Renal cortical epithelial cell (primary cell): ENCODE measurements around the gene GGTLC2. TPM values are rescaled to one million over a fixed set of nuclear protein-coding genes. Genes with fewer than 3 reads are reported as not detected.
"Not testable (repeated sequence)": the region's sequence is repeated elsewhere in the genome, so short reads cannot be mapped to it uniquely, and the experiment has no call there.

ENCODE experiments used
- DNase-seq: peaks from one replicate; pipeline ENCODE4 v3.0.0-alpha.2; 2011; ENCODE audit warnings: low read depth
- total RNA-seq: library from RNA; depleted of rRNA; stranded (reverse); fragments of >200 nt; gene quantifications from 2 replicates; pipeline ENCODE4 v1.2.3, GENCODE V29; 2014

Gene GGTLC2
- not detected in 2 replicates for total RNA-seq

DNA sequence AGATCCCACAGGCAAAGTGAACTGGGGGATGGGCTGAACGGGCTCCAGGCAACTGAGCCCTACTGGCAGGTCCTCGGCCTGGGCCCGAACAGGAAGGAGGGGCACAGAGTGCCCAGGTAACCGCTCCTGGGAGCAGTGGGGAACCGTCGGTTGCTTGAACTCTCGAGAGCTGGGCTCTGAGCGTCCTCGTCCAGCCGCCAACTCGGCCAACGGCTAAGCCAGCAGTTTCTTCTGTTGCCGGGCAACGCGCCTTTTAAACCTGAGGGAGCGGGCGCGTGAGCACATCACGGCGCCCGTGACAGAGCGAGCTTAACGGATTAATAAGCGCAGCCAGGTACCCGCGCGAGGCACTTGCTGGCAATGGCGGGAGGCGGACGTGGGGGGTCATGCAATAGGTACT, at the start of gene GGTLC2:
Gene GGTLC2, plus strand, starts transcription at position 301 of the 400 bp plus-strand sequence. CDS start 1,732 bp downstream, outside the sequence.
- not testable (repeated sequence) for DNase-seq

DNA sequence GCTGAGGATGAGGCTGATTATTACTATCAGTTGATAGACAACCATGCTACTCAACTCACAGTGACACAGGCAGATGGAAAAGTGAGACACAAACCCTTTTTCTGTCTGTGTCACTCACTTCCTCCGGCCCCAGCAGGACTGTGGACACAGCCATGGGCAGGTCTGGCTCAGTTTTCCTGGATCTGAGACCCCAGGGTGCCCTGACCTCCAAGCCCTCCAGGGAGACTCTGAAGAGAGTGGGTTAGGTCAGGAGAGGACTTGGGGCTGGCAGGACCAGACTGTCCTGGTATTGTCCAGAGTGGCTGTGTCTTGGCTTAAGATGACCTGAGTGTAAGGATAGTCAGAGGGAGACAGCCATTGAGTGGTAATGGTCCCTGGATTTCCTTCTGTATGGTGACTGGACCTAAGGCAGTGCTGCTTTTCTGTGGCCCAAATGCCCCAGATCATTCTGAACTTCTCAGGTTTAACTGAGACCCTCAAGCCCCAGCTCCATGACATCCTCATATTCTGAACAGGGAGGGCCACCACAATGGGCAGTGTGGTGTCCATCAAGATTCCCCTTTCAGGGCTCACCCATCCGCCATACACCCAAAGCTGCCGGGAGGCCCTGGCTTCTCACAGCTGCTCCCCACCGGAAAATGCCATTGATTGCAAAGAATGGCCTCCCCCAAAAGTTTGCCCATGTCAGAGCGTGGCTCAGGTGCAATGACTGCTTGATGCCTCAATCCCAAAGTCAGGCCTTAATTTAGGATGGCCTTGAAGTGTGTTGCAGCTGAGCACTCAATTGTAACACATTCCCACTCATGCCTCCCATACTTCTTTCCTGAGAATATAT, 49.2 kb upstream of the GGTLC2 start:
- DNase-seq = no peak

DNA sequence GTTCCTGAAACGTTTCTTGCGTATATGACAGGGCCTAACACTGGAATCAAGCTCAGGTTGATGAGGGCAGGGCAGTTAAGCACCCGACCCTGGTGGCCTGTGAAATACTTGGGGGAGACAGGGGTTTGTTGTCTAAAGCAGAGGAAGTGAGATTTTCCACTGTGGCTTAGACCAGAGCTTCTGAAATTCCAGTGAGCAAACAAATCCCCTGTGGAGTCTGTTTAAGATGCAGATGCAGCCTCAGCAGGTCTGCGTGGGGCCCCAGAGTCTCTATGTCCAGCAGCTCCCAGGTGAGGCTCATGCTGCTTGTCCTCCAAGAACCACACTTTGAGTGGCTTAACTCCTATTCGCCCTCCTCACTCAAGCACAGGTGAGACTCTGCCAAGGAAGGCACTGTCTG, 46.3 kb upstream of the GGTLC2 start:
- DNase-seq = no peak

DNA sequence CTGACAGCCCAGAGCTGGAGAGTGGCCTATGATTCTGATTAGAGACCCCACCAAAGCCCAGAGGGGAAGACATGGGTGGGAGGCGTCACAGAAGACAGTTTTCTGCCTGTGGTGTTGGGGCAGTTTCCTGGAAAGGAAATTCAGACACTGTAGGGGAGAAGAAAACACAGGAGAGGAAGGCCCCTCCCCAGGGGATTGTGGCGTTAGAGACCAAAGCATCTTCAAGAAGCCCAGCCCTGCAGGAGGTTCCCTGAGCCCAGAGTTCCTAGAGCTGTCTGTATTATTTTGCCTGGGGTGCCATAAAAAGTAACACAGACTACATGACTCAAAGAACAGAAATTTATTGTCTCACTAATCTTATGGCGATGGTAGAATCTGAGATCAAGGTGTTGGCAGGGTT, 45.2 kb upstream of the GGTLC2 start:
- no peak for DNase-seq

DNA sequence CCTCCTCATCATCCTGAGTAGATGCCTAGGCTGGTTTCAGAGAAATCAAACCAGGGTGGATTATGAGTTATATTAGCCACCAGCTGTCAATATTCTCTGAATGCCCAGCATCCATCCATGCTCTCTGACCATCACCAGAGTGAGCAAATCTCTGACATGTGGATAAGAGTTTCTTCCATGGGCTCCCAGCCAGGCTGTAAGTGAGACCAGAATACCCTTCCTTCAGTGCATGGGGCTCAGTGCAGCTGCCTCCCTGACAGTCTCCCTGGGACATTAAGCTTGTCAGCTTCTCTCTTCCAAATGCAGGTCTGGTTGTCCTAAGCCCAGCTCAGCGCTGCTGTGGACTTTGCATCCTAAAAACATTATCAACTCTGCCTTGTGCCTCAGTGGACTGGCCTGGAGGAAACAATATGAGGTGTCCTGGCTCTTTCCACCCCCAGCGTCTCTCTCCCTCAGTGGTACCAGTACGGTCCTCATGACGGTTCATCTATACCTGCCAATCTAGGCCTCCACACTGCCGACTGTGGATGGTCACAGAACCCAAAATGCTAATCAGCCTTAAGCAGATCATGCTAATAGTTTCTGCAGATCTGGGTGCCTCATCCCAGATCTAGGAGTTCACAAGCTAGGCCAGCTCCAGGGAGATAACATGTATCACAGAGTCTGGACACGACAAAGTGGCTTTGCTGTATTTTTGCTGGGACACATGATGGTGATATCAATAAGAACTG, 43.7 kb upstream of the GGTLC2 start:
- no peak for DNase-seq

DNA sequence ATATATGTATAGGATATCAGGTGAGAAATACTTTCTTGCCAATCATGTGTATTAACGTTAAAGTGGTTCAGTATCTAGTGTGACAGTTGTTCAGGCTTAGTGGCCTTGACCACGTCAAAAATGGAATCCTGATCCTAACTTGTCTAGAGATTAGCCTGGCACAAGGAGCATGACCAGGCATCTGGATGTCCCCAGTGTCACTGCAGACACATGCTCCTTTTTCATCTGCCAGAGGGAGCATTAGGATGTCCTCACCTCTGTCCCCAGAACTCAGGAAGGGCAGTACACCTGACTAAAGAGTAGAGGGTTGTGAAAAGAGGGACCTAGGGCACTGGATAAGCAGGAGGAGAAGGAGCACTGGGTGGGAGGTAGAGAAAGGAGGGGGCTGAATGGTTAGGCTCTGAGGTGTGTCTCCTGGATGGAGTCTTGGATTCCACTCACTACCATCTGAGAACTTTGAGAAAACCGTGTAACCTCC, 40.9 kb upstream of the GGTLC2 start:
- no peak for DNase-seq

DNA sequence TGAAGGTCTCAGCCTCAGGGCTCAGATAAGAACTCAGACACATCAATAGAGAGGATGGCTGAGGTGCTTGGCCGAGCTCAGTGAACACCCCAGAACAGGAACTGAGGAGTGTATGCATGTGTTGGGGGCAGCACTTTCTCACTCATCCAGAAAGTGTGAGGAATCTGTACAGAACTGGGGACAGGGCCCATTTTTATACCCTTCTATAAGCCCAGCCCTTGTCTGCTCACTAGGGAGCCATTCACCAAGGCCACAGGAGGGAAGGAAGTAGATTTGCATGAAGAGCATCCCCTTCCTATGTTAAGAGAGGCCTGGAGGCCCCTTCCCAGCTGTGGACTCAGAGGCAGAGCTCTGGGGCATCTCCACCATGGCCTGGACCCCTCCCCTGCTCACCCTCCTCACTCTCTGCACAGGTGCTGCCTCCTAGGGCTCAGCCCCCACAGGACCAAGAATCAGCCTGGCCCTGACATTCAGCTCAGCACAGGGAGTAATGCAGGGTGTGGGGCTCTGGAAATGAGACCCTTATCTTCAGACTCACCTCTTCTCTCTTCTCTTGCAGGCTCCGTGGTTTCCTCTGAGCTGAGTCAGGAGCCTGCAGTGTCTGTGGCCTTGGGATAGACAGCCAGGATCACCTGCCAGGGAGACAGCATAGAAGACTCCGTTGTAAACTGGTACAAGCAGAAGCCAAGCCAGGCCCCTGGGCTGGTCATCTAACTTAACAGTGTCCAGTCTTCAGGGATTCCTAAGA, 39.9 kb upstream of the GGTLC2 start:
- DNase-seq = no peak

DNA sequence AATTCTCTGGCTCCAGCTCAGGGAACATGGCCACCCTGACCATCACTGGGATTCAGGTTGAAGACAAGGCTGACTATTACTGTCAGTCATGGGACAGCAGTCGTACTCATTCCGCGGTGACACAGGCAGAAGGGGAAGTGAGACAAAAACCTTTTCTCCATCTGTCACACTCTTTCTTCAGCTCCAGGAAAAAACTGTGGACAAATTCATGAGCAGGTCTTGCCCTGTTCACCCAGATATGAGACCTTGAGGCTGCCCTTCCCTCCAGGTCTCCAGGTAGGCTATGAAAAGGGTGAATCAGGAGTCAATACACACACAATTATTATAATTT, 39.4 kb upstream of the GGTLC2 start:
- DNase-seq = no peak

DNA sequence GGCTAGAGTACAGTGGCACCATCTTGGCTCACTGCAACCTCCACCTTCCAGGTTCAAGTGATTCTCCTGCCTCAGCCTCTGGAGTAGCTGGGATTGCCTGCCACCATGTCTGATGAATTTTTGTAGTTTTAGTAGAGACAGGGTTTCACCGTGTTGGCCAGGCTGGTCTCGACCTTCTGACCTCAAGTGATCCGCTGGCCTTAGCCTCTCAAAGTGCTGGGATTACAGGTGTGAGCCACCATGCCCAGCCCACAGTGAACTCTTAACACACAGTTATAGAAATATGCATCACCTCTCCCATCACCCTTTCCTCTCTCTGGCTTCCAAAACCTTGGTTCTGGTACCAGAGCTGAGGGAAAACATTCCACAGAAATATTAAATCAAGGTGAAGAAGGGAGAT, 36.4 kb upstream of the GGTLC2 start:
- not testable (repeated sequence) for DNase-seq

DNA sequence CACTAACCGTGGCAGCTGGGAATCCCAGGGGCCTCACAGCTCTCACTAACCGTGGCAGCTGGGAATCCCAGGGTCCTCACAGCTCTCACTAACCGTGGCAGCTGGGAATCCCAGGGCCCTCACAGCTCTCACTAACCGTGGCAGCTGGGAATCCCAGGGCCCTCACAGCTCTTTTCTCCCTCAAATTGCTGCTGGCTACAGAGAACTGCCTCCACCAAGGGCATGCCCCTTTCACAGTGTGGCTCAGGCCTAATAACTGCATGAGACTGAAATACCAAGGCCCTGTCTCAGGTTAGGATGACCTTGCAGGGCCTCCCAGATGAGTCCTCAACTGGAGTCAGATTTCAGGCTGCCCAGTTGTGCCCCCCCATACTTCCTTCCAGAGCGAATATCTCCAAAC, 35.1 kb upstream of the GGTLC2 start:
- DNase-seq = peak; percentile 7

DNA sequence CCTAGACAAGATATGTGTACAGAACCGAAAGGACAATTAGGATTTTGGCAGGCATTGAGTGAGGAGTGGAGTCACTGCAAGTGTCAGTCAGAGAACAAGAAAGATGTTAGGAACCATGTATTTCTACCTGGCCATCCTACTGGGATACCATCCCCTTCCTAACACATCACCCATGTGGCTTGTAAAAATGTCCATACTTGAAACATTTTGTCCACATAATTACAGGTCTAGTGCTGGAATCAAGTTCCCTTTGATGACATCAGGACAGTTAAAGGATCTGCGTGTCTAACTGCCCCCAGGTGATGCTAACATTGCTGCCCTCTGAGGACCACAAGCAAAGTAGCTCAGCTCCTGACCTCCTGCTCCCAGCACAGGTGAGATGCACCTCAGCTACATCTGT, 31.9 kb upstream of the GGTLC2 start:
- DNase-seq = no peak

DNA sequence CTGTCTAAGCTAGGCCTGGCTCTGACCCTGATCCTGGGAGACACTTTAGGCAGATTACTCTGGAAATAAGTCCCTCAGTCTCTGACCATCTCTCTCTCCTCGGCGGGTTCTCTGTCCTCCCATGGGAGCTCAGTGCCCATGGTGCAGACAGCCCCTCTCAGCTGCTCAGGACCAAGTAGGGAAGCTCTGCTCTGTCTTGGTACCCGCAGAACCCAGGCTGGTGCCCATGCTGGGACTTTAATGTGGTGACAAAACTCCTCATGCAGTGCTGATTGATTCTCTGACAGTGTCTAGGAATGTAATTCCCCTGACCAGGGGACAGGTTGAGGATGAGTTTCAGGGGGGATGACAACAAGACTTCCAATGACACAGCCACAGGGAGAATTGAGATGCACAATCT, 30.3 kb upstream of the GGTLC2 start:
- no peak for DNase-seq

DNA sequence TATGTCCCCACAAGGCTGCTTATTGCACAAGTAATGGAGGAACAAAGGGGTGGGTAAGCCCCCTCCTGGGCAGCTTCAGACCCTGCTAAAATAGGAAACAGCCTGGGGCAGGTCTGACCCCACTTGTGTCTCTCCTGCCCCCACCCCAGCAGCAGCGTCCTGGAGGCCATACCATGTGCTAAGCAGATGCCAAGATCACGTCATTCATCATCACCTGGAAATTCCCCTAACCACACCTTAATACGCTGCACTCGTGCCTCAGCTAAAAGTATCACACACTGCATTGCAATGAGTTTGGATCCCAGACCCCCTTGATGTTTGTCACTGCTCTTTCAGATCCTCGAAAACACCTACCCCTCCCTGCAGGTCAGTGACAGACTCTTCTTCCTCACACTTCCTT, 27.8 kb upstream of the GGTLC2 start:
- peak; percentile 81 for DNase-seq

DNA sequence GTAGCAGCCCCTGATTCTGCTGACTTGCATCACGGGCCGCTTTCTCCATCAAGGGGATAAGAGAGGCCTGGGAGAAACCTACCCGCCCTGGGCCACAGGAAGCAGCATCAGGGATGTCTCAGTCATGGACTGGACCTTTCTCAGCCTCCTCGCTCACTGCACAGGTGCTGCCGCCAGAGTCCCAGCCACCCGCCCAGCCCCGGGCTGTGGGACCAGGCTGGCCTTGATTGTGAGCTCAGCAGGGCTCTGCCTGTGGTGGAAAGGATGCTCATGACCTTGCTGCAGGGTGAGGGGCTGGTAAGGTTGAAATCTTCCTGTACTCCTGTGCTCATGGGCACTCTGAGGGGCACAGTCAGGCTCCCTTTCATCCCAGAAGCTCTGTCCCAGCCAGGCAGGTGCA, 26.0 kb upstream of the GGTLC2 start:
- DNase-seq = no peak

DNA sequence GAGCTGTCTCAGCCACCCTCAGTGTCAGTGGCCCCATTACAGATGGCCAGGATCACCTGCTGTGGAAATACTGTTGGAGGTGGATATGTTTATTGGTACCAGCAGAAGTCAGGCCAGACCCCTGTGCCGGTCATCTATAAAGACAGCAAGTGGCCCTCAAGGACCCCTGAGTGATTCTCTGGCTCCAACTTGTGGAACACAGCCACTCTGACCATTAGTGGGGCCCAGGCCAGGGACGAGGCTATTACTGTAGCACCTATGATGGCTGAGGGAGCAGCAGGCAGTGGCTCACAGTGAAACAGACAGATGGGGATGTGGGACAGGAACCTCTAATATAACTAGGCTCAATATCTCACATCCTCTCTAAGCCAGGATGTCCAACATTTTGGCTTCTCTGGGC, 25.5 kb upstream of the GGTLC2 start:
- DNase-seq = no peak

DNA sequence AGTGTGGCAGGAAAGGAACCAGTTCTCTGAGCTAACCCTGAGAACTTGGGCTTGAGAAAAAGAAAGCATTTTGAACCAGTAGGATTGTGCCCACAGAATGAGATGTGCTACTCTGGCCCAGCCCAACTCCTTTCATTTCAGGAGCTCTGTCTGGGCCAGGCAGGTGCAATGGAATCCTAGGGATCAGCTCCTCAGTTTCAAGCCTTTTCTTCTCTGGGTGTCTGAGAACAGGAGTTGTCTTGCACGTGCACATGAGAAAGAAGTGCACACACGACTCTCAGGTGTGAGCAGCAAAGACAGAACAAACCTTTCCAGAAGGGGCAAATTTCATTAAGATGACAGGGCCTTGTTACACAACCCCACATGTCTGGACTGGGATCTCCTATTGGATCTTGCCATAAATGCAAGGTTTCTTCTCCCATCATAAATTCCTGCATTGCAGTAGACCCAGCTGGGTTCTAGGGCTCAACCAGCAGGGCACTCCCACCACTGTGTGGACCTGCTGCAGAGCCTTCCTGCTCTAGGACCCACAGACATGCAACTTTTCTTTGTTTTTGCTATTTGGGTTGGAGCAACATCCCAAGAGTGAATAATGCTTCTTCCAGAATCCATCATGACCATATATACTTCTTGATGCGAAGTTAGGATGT, 24.5 kb upstream of the GGTLC2 start:
- DNase-seq = no peak

DNA sequence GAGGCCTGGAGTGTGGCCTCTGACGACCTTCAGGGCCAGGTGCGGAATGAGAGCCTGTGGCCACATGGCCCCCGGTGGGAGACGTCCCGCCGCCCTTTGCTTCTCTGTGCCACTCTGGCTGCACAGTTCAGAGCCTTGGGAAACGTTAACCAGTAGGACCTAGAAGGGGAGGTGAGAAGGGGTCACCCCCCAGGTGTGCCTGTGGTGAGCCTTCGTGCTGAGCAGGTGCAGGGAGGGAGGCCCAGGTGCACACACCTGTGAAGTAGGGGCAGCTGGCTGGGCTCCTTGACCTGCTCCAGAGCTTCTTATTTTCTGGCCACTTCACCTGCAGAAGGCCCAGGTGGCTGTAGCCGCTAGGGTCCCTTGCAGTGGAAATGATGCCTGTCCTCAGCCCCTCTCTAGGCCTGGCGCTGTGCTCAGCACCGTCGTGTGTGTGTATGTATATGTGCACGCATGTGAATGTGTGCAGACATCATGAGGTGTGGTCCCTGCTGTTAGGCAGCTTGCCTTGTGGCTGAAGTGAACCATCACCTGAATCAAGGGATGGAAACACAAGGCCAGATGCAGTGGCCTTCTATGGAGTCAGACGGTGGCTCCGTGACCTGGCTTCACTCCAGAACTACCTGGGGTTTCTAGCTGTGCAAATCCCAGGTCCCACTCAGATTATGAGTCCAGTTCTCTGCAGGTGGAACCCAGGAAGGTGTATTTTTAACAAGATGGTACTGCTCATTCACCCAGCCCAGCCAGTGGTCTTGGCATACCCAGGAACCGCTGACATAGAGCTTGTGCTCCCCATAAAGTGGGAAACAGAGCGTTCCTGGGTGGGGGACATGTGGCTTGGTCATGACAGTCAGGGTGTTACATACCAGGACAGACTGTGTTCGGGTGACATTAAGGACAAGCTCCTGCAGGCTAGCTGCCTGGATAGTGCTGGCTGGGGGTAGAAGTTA, 15.6 kb upstream of the GGTLC2 start:
- not testable (repeated sequence) for DNase-seq

DNA sequence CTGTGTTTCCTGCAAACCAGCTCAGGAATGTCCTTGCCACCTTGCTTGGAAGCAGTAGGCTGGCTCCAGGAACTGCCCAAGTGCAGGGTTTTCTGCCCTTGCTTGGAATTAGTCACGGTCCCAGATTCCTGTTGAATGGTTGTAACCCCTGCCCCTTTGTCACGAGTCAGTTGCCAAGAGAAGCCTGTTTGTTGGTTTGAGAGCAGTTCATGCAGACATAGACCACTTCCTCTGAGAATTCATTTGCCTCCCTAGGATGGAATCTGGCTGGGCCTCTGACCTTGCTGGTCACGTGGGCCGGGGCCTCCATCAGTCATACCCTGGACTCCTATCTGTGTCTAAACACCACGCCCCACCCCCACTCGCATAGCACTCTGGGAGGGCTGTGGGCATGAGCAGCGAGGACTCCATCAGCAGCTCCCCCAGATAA, 13.2 kb upstream of the GGTLC2 start:
- DNase-seq = peak; percentile 97

DNA sequence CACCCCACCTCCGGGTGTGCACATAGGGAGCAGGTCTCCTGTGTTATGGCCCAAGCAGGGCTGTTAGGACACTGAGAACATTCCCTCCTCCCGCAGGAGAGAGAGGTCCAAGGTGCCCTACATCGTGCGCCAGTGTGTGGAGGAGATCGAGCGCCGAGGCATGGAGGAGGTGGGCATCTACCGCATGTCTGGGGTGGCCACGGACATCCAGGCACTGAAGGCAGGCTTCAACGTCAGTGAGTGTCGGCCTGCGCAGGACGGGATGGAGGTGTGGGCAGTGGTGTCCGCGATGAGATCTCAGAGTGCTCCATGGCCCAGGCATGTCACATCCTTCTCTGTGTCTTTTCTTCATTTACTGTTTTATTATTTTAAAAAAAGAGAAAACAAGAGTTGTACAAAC, 12.2 kb upstream of the GGTLC2 start:
- DNase-seq = not testable (repeated sequence)

DNA sequence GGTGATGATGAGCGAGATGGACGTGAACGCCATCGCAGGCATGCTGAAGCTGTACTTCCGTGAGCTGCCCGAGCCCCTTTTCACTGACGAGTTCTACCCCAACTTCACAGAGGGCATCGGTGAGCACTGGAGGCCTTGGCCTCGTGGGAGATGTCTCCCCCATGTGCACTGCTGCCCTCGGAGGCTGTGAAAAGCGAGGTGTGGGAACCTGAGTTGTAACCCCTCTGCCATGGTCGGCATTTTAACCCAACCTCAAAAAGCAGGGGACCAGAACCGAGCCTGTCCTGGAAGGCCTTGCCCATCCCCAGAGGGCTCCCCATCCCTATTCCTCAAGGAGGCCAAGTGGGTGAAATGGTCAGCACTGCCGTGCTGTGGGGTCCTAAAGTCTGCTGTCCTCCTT, 10.9 kb upstream of the GGTLC2 start:
- DNase-seq = not testable (repeated sequence)

DNA sequence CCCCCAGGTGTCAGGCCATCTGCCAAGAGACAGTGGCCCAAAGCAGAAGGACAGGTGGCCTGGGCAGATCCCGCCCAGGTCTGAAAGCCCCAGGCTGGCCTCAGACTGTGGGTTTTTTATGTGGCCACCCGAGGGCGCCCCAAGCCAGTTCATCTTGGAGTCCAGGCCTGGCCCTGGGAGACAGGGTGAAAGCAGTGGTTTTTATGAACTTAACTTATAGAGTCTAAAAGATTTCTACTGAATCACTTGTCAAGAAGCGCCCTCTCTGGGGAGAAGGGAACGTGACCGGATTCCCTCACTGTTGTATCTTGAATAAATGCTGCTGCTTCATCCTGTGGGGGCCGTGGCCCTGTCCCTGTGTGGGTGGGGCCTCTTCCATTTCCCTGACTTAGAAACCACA, 8.2 kb upstream of the GGTLC2 start:
- DNase-seq = not testable (repeated sequence)
